ENCODE measurements around the gene RNF130.

Gene RNF130

GRCh38 chr5:179955630-179956029, 115.9 kb downstream of the RNF130 start:
- no peaks in the 10 kb centered on the region for H3K9me3 ChIP-seq
- no peak overlapping the region for H3K4me3 ChIP-seq
- no peaks in the 10 kb centered on the region for H3K27me3 ChIP-seq
- no peak overlapping the region for H3K27ac ChIP-seq
- TF ChIP-seq CTCF (IDR thresholded peaks at IDR 0.05), result no peak
- no peak for DNase-seq
- peaks cover 4 to 38% (median 11%) of the 10 kb centered on the region in 3 donors for H3K36me3 ChIP-seq
- intact Hi-C loops (cut with DNase I; ENCODE audit: low total_unique reads), result no loop called here
- H3K4me1 ChIP-seq, result no peaks in the 10 kb centered on the region

DNA sequence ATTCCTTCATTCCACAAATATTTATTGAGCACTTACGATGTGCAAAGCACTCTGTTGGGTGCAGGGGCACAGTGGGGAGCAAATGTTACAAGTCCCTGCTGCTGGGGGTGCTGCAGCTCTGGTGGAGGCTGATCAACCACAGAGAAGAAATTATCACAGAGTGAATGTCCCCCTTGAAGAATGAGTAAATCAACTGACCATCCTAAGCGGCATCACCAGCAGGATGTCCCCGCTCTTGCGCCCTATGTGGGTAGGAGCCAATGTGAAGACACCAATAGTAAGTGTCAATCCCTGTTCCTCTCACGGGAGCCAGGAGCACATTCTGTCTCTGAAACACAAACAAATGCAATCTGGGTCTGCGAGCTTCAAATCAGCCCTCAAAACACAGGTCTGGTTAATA, 116.5 kb downstream of the RNF130 start:
- Histone ChIP-seq H3K4me1 (no peaks in the 10 kb centered on the region), H3K27ac (no peak overlapping the region), H3K4me3 (no peak overlapping the region), H3K9me3 (no peaks in the 10 kb centered on the region), H3K27me3 (no peaks in the 10 kb centered on the region), H3K36me3 (peaks cover 0 to 34% (median 11%) of the 10 kb centered on the region in 3 donors)
- TF ChIP-seq CTCF (IDR thresholded peaks at IDR 0.05), result no peak
- intact Hi-C loops (cut with DNase I; ENCODE audit: low total_unique reads), result no loop called here
- DNase-seq, result no peak

GRCh38 chr5:179954434-179954833, 117.1 kb downstream of the RNF130 start:
- peaks cover 0 to 33% (median 11%) of the 10 kb centered on the region in 3 donors for H3K36me3 ChIP-seq
- no peaks in the 10 kb centered on the region for H3K4me1 ChIP-seq
- no peak for DNase-seq
- intact Hi-C loops (cut with DNase I; ENCODE audit: low total_unique reads), result no loop called here
- H3K4me3 ChIP-seq, result no peak overlapping the region
- no peak overlapping the region for H3K27ac ChIP-seq
- no peak for TF ChIP-seq CTCF (IDR thresholded peaks at IDR 0.05)
- no peaks in the 10 kb centered on the region for H3K27me3 ChIP-seq
- no peaks in the 10 kb centered on the region for H3K9me3 ChIP-seq

DNA sequence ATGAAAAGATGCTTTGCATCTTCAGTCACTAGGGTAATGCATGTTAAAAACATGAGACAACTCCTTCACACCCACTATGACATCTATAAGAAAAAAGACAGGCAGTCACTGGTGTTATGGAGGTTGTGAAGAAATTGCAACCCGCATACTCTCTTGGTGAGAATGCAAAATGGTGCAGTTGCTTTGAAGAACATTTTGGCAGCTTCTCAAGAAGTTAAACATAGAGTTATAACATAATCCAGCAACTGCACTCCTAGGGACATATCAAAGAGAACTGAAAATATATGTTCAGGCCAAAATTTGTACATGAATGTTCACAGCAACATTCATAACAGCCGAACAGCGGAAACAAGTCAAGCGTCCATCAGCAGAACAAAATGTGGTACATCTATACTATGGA, 117.6 kb downstream of the RNF130 start:
- no peak overlapping the region for H3K4me3 ChIP-seq
- DNase-seq, result no peak
- TF ChIP-seq CTCF (IDR thresholded peaks at IDR 0.05), result no peak
- no peaks in the 10 kb centered on the region for H3K4me1 ChIP-seq
- H3K27ac ChIP-seq, result no peak overlapping the region
- H3K36me3 ChIP-seq, result peaks cover 0 to 33% (median 11%) of the 10 kb centered on the region in 3 donors
- intact Hi-C loops (cut with DNase I; ENCODE audit: low total_unique reads), result no loop called here
- no peaks in the 10 kb centered on the region for H3K27me3 ChIP-seq
- no peaks in the 10 kb centered on the region for H3K9me3 ChIP-seq

- H3K9me3 ChIP-seq, result no peaks in the 10 kb centered on the region
- intact Hi-C loops (cut with DNase I; ENCODE audit: low total_unique reads), result no loop called here
- no peaks in the 10 kb centered on the region for H3K27me3 ChIP-seq
- DNase-seq, result no peak
- H3K4me3 ChIP-seq, result no peak overlapping the region
- H3K27ac ChIP-seq, result no peak overlapping the region
- no peak for TF ChIP-seq CTCF (IDR thresholded peaks at IDR 0.05)
- H3K36me3 ChIP-seq, result no peaks in the 10 kb centered on the region
- no peaks in the 10 kb centered on the region for H3K4me1 ChIP-seq
These were observed 134.4 kb downstream of the RNF130 start for GRCh38 chr5:179936976-179937681.

All from tibial artery (tissue), 4 donors.